T47D (cell line): ENCODE results near the gene DENND1A.
"Not testable (repeated sequence)": the region's sequence is repeated elsewhere in the genome, so short reads cannot be mapped to it uniquely, and the experiment has no call there.

ENCODE experiments used
- DNase-seq, 2 experiments: peaks; one replicate each; pipeline versions ENCODE4 v3.0.0 to v3.0.0-alpha.2; 2011 to 2012; ENCODE audit warnings: low read depth in 1 of 2, low spot score in 1 of 2
- JUND ChIP-seq: IDR thresholded peaks from 2 replicates; pipeline ENCODE4 v1.6.1; 2012; ENCODE audit warnings: low read depth
- in situ Hi-C: cut with HindIII; loops from 2 replicates; pipeline ENCODE4 v1.10.0; 2016; ENCODE audit warnings: low sequenced_read_pairs, low pct_unique_long_range_greater_than_20kb

Gene DENND1A

GRCh38 chr9:123434619-123435240 lies 495.2 kb downstream of the DENND1A start:
- in situ Hi-C loops = no loop called here
- TF ChIP-seq JUND = no peak
- DNase-seq = peak in 1 of 2 experiments; percentile 30

GRCh38 chr9:123432331-123433236 lies 497.3 kb downstream of the DENND1A start:
- TF ChIP-seq JUND = no peak
- in situ Hi-C loops = no loop called here
- DNase-seq = no peak

GRCh38 chr9:123431581-123431980 lies 498.3 kb downstream of the DENND1A start:
- no peak for TF ChIP-seq JUND
- DNase-seq = no peak
- in situ Hi-C loops = no loop called here

DNA sequence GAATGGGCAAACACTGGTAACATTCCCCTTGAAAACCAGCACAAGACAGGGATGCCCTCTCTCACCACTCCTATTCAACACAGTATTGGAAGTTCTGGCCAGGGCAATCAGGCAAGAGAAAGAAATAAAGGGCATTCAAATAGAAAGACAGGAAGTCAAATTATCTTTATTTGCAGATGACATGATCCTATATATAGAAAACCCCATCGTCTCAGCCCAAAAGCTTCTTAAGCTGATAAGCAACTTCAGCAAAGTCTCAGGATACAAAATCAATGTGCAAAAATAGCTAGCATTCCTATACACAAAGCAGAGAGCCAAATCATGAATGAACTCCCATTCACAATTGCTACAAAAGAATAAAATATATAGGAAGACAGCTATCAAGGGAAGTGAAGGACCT lies 501.5 kb downstream of the DENND1A start:
- DNase-seq, in situ Hi-C loops: not testable (repeated sequence)

- no peak for TF ChIP-seq JUND
- peak in 1 of 2 experiments; percentile 56 for DNase-seq
- in situ Hi-C loops = no loop called here
Measured at GRCh38 chr9:123426406-123426805, 503.5 kb downstream of the DENND1A start.

- DNase-seq = no peak
- in situ Hi-C loops = no loop called here
- TF ChIP-seq JUND = no peak
Measured at GRCh38 chr9:123425836-123426365, 504.0 kb downstream of the DENND1A start.

GRCh38 chr9:123425261-123425821 lies 504.6 kb downstream of the DENND1A start:
- TF ChIP-seq JUND = no peak
- in situ Hi-C loops = no loop called here
- DNase-seq = no peak

- no peak for DNase-seq
- no peak for TF ChIP-seq JUND
- in situ Hi-C loops = no loop called here
Measured at GRCh38 chr9:123424552-123425225, 505.2 kb downstream of the DENND1A start.

GRCh38 chr9:123424131-123424530 lies 505.8 kb downstream of the DENND1A start:
- DNase-seq = no peak
- in situ Hi-C loops = no loop called here
- no peak for TF ChIP-seq JUND

- no peak for TF ChIP-seq JUND
- in situ Hi-C loops = no loop called here
- DNase-seq = no peak
Measured at GRCh38 chr9:123423311-123423640, 506.6 kb downstream of the DENND1A start.

DNA sequence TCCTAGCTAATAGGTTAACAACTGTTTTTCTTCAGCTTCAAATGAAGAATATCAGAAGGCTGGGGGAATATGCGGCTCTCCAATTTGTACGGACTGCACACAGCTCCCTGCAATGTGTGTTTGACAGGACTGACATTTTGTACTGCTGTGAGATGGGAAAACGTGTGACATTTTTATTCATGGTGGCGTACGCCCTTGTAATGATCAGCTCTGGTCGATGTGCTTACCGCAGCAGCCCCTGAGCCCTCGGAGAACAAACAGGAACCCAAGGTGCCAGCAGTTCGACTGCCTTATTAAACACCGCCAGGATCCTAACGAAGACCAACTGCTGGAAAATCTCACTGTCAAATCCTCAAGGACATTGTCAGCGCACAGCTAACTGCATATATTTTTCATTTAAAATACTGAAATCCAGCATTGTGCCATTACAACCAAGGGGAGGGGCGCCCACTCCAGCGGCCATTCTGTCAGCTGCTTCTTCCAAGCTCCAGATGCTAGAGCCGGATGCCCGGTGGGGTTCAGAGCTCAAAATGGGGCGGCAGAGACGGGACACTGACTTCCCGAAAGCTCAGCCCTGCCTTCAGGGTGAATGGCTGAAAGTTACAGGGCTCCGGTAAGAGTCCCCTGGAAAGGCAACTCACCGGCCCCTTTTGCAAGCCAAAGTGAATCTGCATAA lies 507.2 kb downstream of the DENND1A start:
- in situ Hi-C loops = no loop called here
- DNase-seq = no peak
- no peak for TF ChIP-seq JUND
